ENCODE results near the gene URB1.

The URB1 gene

GRCh38 chr21:32315511-32316281, 77.1 kb downstream of the URB1 start:
- H3K4me1 ChIP-seq (ENCODE audit: control insufficient read depth, insufficient read depth, low read length): no peaks in the 10 kb centered on the region
- no peak overlapping the region for H3K4me3 ChIP-seq (ENCODE audit: low read depth, low read length)
- TF ChIP-seq GLIS2 (tag by site-specific recombination; IDR thresholded peaks at IDR 0.05) (no peak), ZBTB20 (tag by site-specific recombination; IDR thresholded peaks at IDR 0.05) (no peak), ZNF280C (tag by site-specific recombination; IDR thresholded peaks at IDR 0.05) (no peak), PBX3 (CRISPR knock-in tag; IDR thresholded peaks at IDR 0.05) (no peak), GLIS1 (tag by site-specific recombination; IDR thresholded peaks at IDR 0.05) (peak; percentile 91), ZNF510 (tag by site-specific recombination; IDR thresholded peaks at IDR 0.05; ENCODE audit: insufficient replicate concordance) (no peak), ZNF221 (tag by site-specific recombination; IDR thresholded peaks at IDR 0.05; ENCODE audit: borderline replicate concordance) (no peak), ZNF571 (tag by site-specific recombination; IDR thresholded peaks at IDR 0.05) (no peak)
- no peak overlapping the region for H3K27ac ChIP-seq (ENCODE audit: extremely low read depth, low read depth, low read length)
- ChIA-PET POLR2A (interaction anchor here (1.2 kb wide), 1 partner anchor 10 kb away, joined by 3 read pairs; no protein-coding TSS in a partner anchor), CTCF (no interaction called here)
- H3K36me3 ChIP-seq (ENCODE audit: control insufficient read depth in 2 of 2, insufficient read depth in 1 of 2, low read length in 2 of 2): peaks cover 10 to 87% of the 10 kb centered on the region in 2 experiments
- H3K9me3 ChIP-seq (ENCODE audit: control insufficient read depth, insufficient read depth, low read depth, low read length): no peaks in the 10 kb centered on the region

- Histone ChIP-seq H3K9me3 (ENCODE audit: control insufficient read depth, insufficient read depth, low read depth, low read length) (no peaks in the 10 kb centered on the region), H3K4me3 (ENCODE audit: low read depth, low read length) (no peak overlapping the region), H3K4me1 (ENCODE audit: control insufficient read depth, insufficient read depth, low read length) (no peaks in the 10 kb centered on the region), H3K36me3 (ENCODE audit: control insufficient read depth in 2 of 2, insufficient read depth in 1 of 2, low read length in 2 of 2) (peaks cover 13 to 78% of the 10 kb centered on the region in 2 experiments), H3K27ac (ENCODE audit: extremely low read depth, low read depth, low read length) (no peak overlapping the region)
- CTCF ChIA-PET: no interaction called here
- POLR2A ChIA-PET: no interaction called here
- no peak for TF ChIP-seq ZNF521 (tag by site-specific recombination; IDR thresholded peaks at IDR 0.05)
- no peak for TF ChIP-seq ZNF362 (tag by site-specific recombination; IDR thresholded peaks at IDR 0.05)
- TF ChIP-seq ZNF707 (tag by site-specific recombination; IDR thresholded peaks at IDR 0.05): no peak
- TF ChIP-seq ZNF600 (tag by site-specific recombination; IDR thresholded peaks at IDR 0.05): no peak
- TF ChIP-seq ZNF132 (tag by site-specific recombination; IDR thresholded peaks at IDR 0.05; ENCODE audit: borderline replicate concordance): no peak
- TF ChIP-seq ZNF335 (tag by site-specific recombination; conservative IDR thresholded peaks at IDR 0.05): no peak
- no peak for TF ChIP-seq ZXDB (tag by site-specific recombination; IDR thresholded peaks at IDR 0.05)
- TF ChIP-seq ZSCAN18 (tag by site-specific recombination; IDR thresholded peaks at IDR 0.05): no peak
- TF ChIP-seq ZBTB20 (tag by site-specific recombination; IDR thresholded peaks at IDR 0.05): no peak
- no peak for TF ChIP-seq GLI4 (tag by site-specific recombination; IDR thresholded peaks at IDR 0.05)
- TF ChIP-seq ZNF513 (tag by site-specific recombination; IDR thresholded peaks at IDR 0.05): no peak
- TF ChIP-seq ZNF221 (tag by site-specific recombination; IDR thresholded peaks at IDR 0.05; ENCODE audit: borderline replicate concordance): no peak
- TF ChIP-seq SP2 (tag by site-specific recombination; IDR thresholded peaks at IDR 0.05): no peak
- no peak for TF ChIP-seq PRDM1 (tag by site-specific recombination; IDR thresholded peaks at IDR 0.05)
These were observed 78.0 kb downstream of the URB1 start for GRCh38 chr21:32314806-32315205.

Measured in HEK293 (cell line).